Prostate gland (tissue), 2 donors: ENCODE data around the gene PARVB. TPM values are rescaled to one million over a fixed set of nuclear protein-coding genes. Genes with fewer than 3 reads are reported as not detected.

Experiments
- DNase-seq: peaks from one replicate; pipeline ENCODE4 v3.0.0-alpha.2; 2019; ENCODE audit warnings: low spot score
- H3K27ac ChIP-seq, 2 donors: fragments of 200-600 bp; sonication (generic); 2 replicates each; pipeline ENCODE4 v1.5.1; 2017 to 2019
- H3K27me3 ChIP-seq: fragments of 200-600 bp; sonication (generic); replicated peaks from 2 replicates; pipeline ENCODE4 v1.5.1; 2019; ENCODE audit not compliant: insufficient read depth
- H3K36me3 ChIP-seq, 2 donors: fragments of 200-600 bp; sonication (generic); 1 replicate in 1 of 2; 2 replicates in 1 of 2; pipeline versions ENCODE4 v1.5.1 to v1.8.1; 2017 to 2019
- H3K4me1 ChIP-seq: fragments of 200-600 bp; sonication (generic); replicated peaks from 2 replicates; pipeline ENCODE4 v1.5.1; 2019
- H3K4me3 ChIP-seq, 2 donors: fragments of 200-600 bp; sonication (generic); 2 replicates each; pipeline ENCODE4 v1.5.1; 2017 to 2019
- H3K9me3 ChIP-seq: fragments of 200-600 bp; sonication (generic); 2 replicates; pipeline ENCODE4 v1.5.1; 2017
- CTCF ChIP-seq, 4 experiments: fragments of 200-600 bp in 2 of 4; fragments of 450-650 bp in 2 of 4; sonication (generic) in 2 of 4; IDR thresholded peaks; 1 replicate in 3 of 4; 2 replicates in 1 of 4; pipeline ENCODE4 v1.5.1; 2016 to 2019; ENCODE audit warnings: antibody characterized with exemption in 4 of 4, mild to moderate bottlenecking in 2 of 4, moderate library complexity in 2 of 4
- POLR2A ChIP-seq: fragments of 450-650 bp; IDR thresholded peaks from one replicate; pipeline ENCODE4 v1.6.1; 2016; ENCODE audit warnings: antibody characterized with exemption, mild to moderate bottlenecking
- POLR2AphosphoS5 ChIP-seq: sonication (generic); formaldehyde crosslinking; IDR thresholded peaks from one replicate; pipeline ENCODE4 v1.6.1; 2017; ENCODE audit warnings: antibody characterized with exemption
- WGBS: methylation state at CpG from one replicate; pipeline ENCODE4 v1.1.5; 2018; 5-methylcytosine and 5-hydroxymethylcytosine counted together
- intact Hi-C: fragments of 100-400 bp; cut with DNase I; formaldehyde crosslinking; loops from one replicate; pipeline ENCODE4 v1.14.2; 2022
- total RNA-seq, 2 donors: library from RNA; depleted of rRNA; stranded (reverse); fragments of >200 nt; gene quantifications; one replicate each; pipeline ENCODE4 v1.1.0, GENCODE V29; 2016

PARVB gene
- total RNA-seq, 2 donors from 2014 or later, result 11.7 to 28.4 TPM

- DNase-seq, result peak; percentile 17
- 15% methylated on average over 11 of the region's 11 CpGs for WGBS
- Histone ChIP-seq H3K27ac (peak overlapping the region; percentile 67 to 73), H3K36me3 (no peaks in the 10 kb centered on the region), H3K4me3 (no peak overlapping the region), H3K4me1 (no peaks in the 10 kb centered on the region), H3K9me3 (no peaks in the 10 kb centered on the region), H3K27me3 (no peaks in the 10 kb centered on the region)
- intact Hi-C loops, result no loop called here
- no peak for TF ChIP-seq POLR2A
- TF ChIP-seq POLR2AphosphoS5, result peak; percentile 68
- TF ChIP-seq CTCF (IDR thresholded peaks at IDR 0.05), result no peak
Measured at GRCh38 chr22:44057401-44057987, 33.4 kb downstream of the PARVB start.

DNA sequence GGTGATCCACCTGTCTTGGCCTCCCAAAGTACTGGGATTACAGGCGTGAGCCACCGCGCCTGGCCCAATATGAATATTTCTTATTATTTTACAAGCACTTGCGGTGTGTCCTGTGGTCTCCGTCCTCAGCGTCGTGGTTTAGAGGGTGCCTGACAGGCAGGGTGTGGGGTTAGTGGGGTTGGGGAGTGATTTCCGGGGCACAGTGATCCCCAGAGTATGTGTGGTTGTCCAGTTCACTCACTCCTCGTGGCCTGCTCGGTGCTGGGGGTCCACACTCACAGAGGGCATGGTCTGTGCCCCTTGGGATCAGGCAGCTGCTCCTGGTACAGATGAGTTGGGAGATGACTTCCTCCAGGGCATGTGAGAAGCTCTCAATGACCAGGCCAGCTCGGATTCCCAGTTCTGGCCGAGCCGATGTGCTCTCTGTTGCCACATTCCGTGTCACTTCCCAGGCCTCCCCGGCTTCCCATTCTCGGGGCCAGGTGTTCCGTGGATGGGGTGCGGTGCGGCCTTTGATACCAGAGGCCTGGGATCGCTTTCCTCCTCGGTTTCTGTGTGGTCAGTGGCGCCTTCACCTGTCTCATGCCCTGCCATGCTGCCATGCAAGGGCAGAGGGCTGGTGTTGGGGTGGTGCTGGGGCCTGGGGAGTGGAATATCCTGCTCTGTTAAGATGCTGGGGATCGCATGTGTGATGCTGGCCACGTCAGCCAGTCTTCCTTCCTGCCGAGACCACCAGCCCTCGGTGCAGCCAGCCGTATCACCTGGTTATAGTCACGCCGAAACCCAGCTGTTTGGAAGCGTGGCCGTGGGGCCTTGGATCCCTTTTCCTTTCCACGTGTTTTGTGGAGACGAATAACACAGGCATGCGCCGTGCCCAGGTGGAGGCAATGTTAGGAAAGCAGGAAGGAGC, 39.6 kb downstream of the PARVB start:
- 91% methylated on average over 35 of the region's 35 CpGs for WGBS
- Histone ChIP-seq H3K36me3 (no peaks in the 10 kb centered on the region), H3K4me1 (no peaks in the 10 kb centered on the region), H3K27ac (no peak overlapping the region), H3K9me3 (no peaks in the 10 kb centered on the region), H3K27me3 (no peaks in the 10 kb centered on the region), H3K4me3 (no peak overlapping the region)
- intact Hi-C loops, result no loop called here
- no peak for TF ChIP-seq CTCF (IDR thresholded peaks at IDR 0.05)
- no peak for TF ChIP-seq POLR2A
- no peak for TF ChIP-seq POLR2AphosphoS5
- DNase-seq, result no peak

GRCh38 chr22:44067033-44067432, 42.9 kb downstream of the PARVB start:
- H3K27ac ChIP-seq, result no peak overlapping the region
- no peak overlapping the region for H3K4me3 ChIP-seq
- no peaks in the 10 kb centered on the region for H3K36me3 ChIP-seq
- H3K4me1 ChIP-seq, result no peaks in the 10 kb centered on the region
- H3K9me3 ChIP-seq, result no peaks in the 10 kb centered on the region
- WGBS, result 80% methylated on average over 5 of the region's 5 CpGs
- H3K27me3 ChIP-seq, result no peaks in the 10 kb centered on the region
- TF ChIP-seq CTCF (IDR thresholded peaks at IDR 0.05) (no peak), POLR2AphosphoS5 (no peak), POLR2A (no peak)
- intact Hi-C loops, result no loop called here
- DNase-seq, result no peak

- Histone ChIP-seq H3K4me1 (no peaks in the 10 kb centered on the region), H3K27ac (no peak overlapping the region), H3K27me3 (no peaks in the 10 kb centered on the region), H3K4me3 (no peak overlapping the region), H3K9me3 (no peaks in the 10 kb centered on the region), H3K36me3 (no peaks in the 10 kb centered on the region)
- DNase-seq, result no peak
- TF ChIP-seq CTCF (IDR thresholded peaks at IDR 0.05) (no peak), POLR2A (no peak), POLR2AphosphoS5 (no peak)
- 68% methylated on average over 7 of the region's 10 CpGs for WGBS
- intact Hi-C loops, result no loop called here
Measured at GRCh38 chr22:44067901-44068300, 43.8 kb downstream of the PARVB start.
